Measurements from ENCODE around the gene CTCFL. TPM values are rescaled to one million over a fixed set of nuclear protein-coding genes. Genes with fewer than 3 reads are reported as not detected.

CTCFL gene
- total and polyA plus RNA-seq, 8 donors: 0.39 to 0.67 (median 0.50) TPM; not detected in 2

GRCh38 chr20:57458400-57459160, 66.4 kb downstream of the CTCFL start:
- Histone ChIP-seq H3K27ac (no peak overlapping the region), H3K36me3 (no peaks in the 10 kb centered on the region), H3K4me1 (peaks cover 0 to 34% of the 10 kb centered on the region in 2 donors), H3K4me3 (no peak overlapping the region), H3K9me3 (no peaks in the 10 kb centered on the region), H3K27me3 (no peaks in the 10 kb centered on the region)
- DNase-seq: no peak
- TF ChIP-seq CTCF (IDR thresholded peaks at IDR 0.05): no peak
- intact Hi-C loops (cut with DNase I): no loop called here
- peak; percentile 62 for ATAC-seq

GRCh38 chr20:57457243-57458095, 67.5 kb downstream of the CTCFL start:
- H3K36me3 ChIP-seq: no peaks in the 10 kb centered on the region
- intact Hi-C loops (cut with DNase I): no loop called here
- H3K4me1 ChIP-seq: peaks cover 0 to 38% of the 10 kb centered on the region in 2 donors
- no peaks in the 10 kb centered on the region for H3K9me3 ChIP-seq
- no peak for TF ChIP-seq CTCF (IDR thresholded peaks at IDR 0.05)
- no peaks in the 10 kb centered on the region for H3K27me3 ChIP-seq
- no peak overlapping the region for H3K27ac ChIP-seq
- no peak overlapping the region for H3K4me3 ChIP-seq
- DNase-seq (no peak), ATAC-seq (no peak)

- Histone ChIP-seq H3K27me3 (peaks cover 0 to 2% of the 10 kb centered on the region in 2 donors), H3K27ac (no peak overlapping the region), H3K4me1 (peaks cover 0 to 44% of the 10 kb centered on the region in 2 donors), H3K4me3 (no peak overlapping the region), H3K36me3 (no peaks in the 10 kb centered on the region), H3K9me3 (no peaks in the 10 kb centered on the region)
- no peak for TF ChIP-seq CTCF (IDR thresholded peaks at IDR 0.05)
- intact Hi-C loops (cut with DNase I): no loop called here
- no peak for DNase-seq
- no peak for ATAC-seq
Measured at GRCh38 chr20:57456116-57456515, 68.8 kb downstream of the CTCFL start.

GRCh38 chr20:57455386-57455785, 69.6 kb downstream of the CTCFL start:
- DNase-seq (no peak), ATAC-seq (no peak)
- Histone ChIP-seq H3K36me3 (no peaks in the 10 kb centered on the region), H3K9me3 (no peaks in the 10 kb centered on the region), H3K4me3 (no peak overlapping the region), H3K27ac (no peak overlapping the region), H3K27me3 (peaks cover 0 to 9% of the 10 kb centered on the region in 2 donors), H3K4me1 (peaks cover 0 to 49% of the 10 kb centered on the region in 2 donors)
- TF ChIP-seq CTCF (IDR thresholded peaks at IDR 0.05): no peak
- intact Hi-C loops (cut with DNase I): no loop called here

Data from left lung (tissue), 10 donors.